ENCODE data around the gene TAF15.
A peak's percentile ranks its signal among the peaks of the same experiment; 100 is the strongest.

TAF15 gene

DNA sequence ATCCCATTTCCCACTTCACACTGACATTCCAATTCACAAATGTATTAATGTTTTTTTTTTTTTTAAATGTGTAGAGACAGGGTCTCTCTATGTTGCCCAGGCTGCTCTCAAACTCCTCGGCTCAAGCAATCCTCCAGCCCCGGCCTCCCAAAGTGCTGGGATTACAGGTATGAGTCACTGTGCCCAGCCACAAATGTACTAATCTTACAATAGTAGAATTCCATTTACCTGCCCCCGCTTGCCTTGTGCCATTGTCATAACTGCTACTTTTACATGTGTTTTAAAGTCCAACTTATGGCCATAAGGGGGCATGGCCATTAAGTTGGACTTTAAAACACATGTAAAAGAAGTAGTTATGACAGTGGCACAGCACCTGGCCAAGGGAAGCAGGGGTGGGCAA is 18.4 kb upstream of the TAF15 start:
- H3K9ac ChIP-seq (ENCODE audit: low read depth, low read length), result no peak overlapping the region
- H3K9me3 ChIP-seq (ENCODE audit: control insufficient read depth, insufficient read depth, low read length), result no peaks in the 10 kb centered on the region
- H3K4me1 ChIP-seq (ENCODE audit: control insufficient read depth, insufficient read depth, low read length), result no peaks in the 10 kb centered on the region
- no peaks in the 10 kb centered on the region for H3K36me3 ChIP-seq (ENCODE audit: control insufficient read depth, insufficient read depth, low read length)
- H3K27me3 ChIP-seq (ENCODE audit: control insufficient read depth, insufficient read depth, low read length), result peaks cover 45% of the 10 kb centered on the region
- H3K4me3 ChIP-seq (ENCODE audit: low read depth, low read length), result no peak overlapping the region

DNA sequence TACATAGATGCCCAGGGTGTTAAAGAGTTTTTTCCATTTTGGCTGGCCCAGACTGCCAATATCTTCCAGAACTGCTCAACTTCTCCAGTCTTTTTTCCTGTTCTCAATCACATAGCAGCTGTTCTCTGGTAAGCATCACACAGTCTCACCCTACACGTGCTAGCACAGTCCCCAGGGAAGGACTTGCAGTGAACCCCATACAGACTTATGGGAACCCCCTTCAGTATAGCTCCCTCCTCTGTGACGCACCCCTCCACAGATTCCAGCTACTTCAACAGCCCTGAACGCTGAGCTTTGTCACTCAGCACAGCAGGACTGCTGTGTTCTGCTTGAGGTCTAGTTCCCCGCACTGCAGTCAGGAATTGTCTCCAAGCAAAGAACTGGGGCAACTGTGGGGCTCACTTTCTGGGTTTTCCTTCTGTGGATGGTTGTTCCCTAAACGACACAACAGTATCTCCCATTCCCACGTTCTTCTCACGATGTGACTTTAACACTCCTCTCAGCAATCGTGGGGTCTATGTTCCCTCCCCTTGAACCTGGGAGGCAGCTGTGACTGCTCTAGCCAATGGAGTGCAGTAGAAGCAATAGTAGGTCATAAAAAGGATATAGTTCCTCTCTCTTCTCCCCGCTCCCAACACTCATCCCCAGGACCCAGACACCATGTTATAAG is 17.5 kb upstream of the TAF15 start:
- H3K9ac ChIP-seq (ENCODE audit: low read depth, low read length), result no peak overlapping the region
- H3K4me3 ChIP-seq (ENCODE audit: low read depth, low read length), result no peak overlapping the region
- no peaks in the 10 kb centered on the region for H3K9me3 ChIP-seq (ENCODE audit: control insufficient read depth, insufficient read depth, low read length)
- no peaks in the 10 kb centered on the region for H3K4me1 ChIP-seq (ENCODE audit: control insufficient read depth, insufficient read depth, low read length)
- H3K27me3 ChIP-seq (ENCODE audit: control insufficient read depth, insufficient read depth, low read length), result peaks cover 54% of the 10 kb centered on the region
- no peaks in the 10 kb centered on the region for H3K36me3 ChIP-seq (ENCODE audit: control insufficient read depth, insufficient read depth, low read length)

DNA sequence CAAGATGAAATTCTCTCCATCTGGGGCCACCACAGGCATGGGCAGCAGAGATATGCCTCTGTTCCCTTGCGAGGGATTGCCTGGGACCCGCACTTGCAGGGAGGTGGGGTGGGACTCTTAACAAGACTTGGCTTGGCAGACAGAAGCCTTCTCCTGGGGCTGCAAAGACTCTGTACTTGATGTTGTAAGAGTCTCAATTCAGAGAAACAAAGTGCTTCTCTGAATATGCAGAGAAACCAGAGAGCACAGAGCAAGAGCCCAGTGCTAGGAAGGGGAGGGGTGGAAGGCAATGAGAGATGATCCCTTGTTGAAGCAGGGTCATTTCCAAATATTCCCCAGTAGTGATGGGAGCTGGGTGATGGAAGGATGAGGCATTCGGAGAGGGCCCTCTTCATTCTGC is 16.0 kb upstream of the TAF15 start:
- peaks cover 69% of the 10 kb centered on the region for H3K27me3 ChIP-seq (ENCODE audit: control insufficient read depth, insufficient read depth, low read length)
- H3K36me3 ChIP-seq (ENCODE audit: control insufficient read depth, insufficient read depth, low read length), result no peaks in the 10 kb centered on the region
- H3K4me1 ChIP-seq (ENCODE audit: control insufficient read depth, insufficient read depth, low read length), result no peaks in the 10 kb centered on the region
- H3K9me3 ChIP-seq (ENCODE audit: control insufficient read depth, insufficient read depth, low read length), result no peaks in the 10 kb centered on the region
- H3K4me3 ChIP-seq (ENCODE audit: low read depth, low read length), result no peak overlapping the region
- no peak overlapping the region for H3K9ac ChIP-seq (ENCODE audit: low read depth, low read length)

DNA sequence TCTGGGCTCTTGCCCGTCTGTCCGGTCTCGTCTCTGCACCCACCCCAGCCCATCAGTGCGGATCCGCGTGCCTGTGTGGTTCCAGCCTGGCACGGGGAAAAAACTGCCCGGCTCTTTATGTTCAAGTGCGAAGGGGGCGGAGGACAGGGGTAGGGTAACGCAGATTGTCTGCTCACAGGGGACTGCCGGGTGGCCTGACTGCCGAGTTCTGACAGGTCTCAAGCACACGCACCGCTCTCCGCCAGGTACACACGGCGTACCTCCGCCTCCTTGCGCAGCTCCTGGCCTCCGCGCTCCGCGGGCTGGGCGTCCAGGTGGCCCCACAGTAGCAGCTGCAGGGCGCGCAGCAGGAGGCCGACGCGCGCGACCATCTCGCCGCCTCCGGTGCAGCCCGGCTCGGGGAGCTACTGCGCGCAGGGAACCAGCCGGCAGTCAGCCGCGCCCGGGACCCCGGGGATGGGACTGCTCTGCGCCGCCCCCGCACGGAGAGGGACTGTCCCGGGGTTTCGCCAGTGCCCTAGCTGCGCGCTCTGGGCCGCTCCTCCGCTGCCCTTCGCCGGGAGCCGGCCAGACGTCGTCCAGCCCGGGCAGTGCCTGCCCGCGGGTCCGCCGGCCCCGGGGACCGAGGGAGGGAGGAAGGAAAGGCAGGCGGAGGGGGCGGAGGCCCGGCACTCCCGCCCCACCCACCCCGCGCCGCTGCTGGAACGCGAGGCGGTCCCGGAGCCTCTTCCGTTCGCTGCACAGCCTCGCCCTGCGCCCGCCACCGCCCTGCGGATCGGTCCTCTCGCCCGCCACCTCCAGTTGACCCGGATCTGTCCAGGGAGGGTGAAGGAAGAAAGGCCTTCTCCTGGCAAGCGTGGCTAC is 14.0 kb upstream of the TAF15 start, which contains the start of gene MMP28:
Gene MMP28, minus strand, starts transcription at position 635 of the 864 bp plus-strand sequence. Its CDS starts 264 bp downstream, at position 371.
- H3K27me3 ChIP-seq (ENCODE audit: control insufficient read depth, insufficient read depth, low read length), result peaks cover 72% of the 10 kb centered on the region
- H3K9ac ChIP-seq (ENCODE audit: low read depth, low read length), result no peak within 1 kb of the TSS

DNA sequence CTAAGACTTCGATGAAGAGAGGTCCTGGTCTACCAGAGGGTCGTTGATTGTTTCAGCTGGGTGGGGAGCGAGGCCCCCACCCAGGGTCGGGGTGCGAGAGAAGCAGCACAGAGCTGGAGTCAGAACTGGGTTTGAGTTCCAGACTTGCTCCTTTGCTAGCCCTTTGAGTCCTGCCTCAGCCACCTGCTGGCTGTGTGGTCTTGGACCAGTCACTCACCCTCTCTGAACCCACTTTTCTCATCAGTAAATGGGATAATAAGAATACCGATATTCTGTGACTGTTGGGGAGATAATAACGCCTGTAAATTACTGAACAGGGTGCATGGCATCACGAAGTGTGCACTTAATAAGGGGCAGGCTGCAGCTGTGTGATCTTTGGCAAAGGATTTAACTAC is 13.4 kb upstream of the TAF15 start:
- H3K27me3 ChIP-seq (ENCODE audit: control insufficient read depth, insufficient read depth, low read length), result peaks cover 75% of the 10 kb centered on the region
- no peak overlapping the region for H3K9ac ChIP-seq (ENCODE audit: low read depth, low read length)
- no peaks in the 10 kb centered on the region for H3K9me3 ChIP-seq (ENCODE audit: control insufficient read depth, insufficient read depth, low read length)
- peak overlapping the region; percentile 70 for H3K4me3 ChIP-seq (ENCODE audit: low read depth, low read length)
- H3K36me3 ChIP-seq (ENCODE audit: control insufficient read depth, insufficient read depth, low read length), result no peaks in the 10 kb centered on the region
- H3K4me1 ChIP-seq (ENCODE audit: control insufficient read depth, insufficient read depth, low read length), result no peaks in the 10 kb centered on the region

More for the DNA sequence above, 14.0 kb upstream of the TAF15 start, which contains the start of gene MMP28:
- H3K4me3 ChIP-seq (ENCODE audit: low read depth, low read length), result peak within 1 kb of the TSS; percentile 70
- H3K9me3 ChIP-seq (ENCODE audit: control insufficient read depth, insufficient read depth, low read length), result no peaks in the 10 kb centered on the region
- H3K4me1 ChIP-seq (ENCODE audit: control insufficient read depth, insufficient read depth, low read length), result no peaks in the 10 kb centered on the region
- no peaks in the 10 kb centered on the region for H3K36me3 ChIP-seq (ENCODE audit: control insufficient read depth, insufficient read depth, low read length)

DNA sequence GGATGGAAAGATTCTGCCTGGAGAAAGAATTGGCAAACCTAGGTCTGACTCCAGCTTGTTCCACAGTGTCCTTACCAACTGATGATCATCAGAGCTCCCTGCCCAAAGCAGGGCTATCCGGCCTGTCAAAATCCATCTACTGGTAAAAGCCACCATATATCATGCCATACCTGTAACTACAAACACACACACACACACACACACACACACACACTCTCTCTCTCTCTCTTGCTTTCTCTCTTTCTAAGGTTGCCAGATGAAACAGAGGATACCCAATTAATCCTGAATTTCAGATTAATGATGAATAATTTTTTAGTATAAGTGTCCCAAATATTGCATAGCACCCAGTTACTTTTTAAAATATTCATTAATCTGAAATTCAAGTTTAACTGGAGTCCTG is 12.3 kb upstream of the TAF15 start:
- no peaks in the 10 kb centered on the region for H3K9me3 ChIP-seq (ENCODE audit: control insufficient read depth, insufficient read depth, low read length)
- H3K4me3 ChIP-seq (ENCODE audit: low read depth, low read length), result no peak overlapping the region
- H3K9ac ChIP-seq (ENCODE audit: low read depth, low read length), result no peak overlapping the region
- H3K36me3 ChIP-seq (ENCODE audit: control insufficient read depth, insufficient read depth, low read length), result no peaks in the 10 kb centered on the region
- no peaks in the 10 kb centered on the region for H3K4me1 ChIP-seq (ENCODE audit: control insufficient read depth, insufficient read depth, low read length)
- peaks cover 66% of the 10 kb centered on the region for H3K27me3 ChIP-seq (ENCODE audit: control insufficient read depth, insufficient read depth, low read length)

DNA sequence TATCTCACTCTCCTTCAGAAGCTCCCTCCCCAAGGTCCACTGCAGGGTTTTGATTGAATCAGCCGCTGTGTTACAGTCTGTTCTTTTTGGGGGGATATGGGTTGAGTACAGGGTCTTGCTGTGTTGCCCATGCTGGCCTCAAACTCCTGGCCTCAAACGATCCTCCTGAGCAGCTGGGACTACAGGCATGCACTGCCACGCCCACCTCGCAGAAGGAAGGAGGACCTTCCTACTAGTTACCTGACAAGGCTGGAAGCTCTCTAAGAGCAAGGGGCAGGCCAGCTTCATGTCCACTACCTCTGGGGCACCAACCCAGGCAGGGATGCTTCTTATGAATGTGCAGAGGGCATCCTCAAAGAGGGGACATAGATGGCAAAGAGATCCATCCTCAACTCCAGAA is 11.9 kb upstream of the TAF15 start:
- Histone ChIP-seq H3K4me3 (ENCODE audit: low read depth, low read length) (no peak overlapping the region), H3K36me3 (ENCODE audit: control insufficient read depth, insufficient read depth, low read length) (no peaks in the 10 kb centered on the region), H3K27me3 (ENCODE audit: control insufficient read depth, insufficient read depth, low read length) (peaks cover 61% of the 10 kb centered on the region), H3K9ac (ENCODE audit: low read depth, low read length) (no peak overlapping the region), H3K4me1 (ENCODE audit: control insufficient read depth, insufficient read depth, low read length) (no peaks in the 10 kb centered on the region), H3K9me3 (ENCODE audit: control insufficient read depth, insufficient read depth, low read length) (no peaks in the 10 kb centered on the region)

DNA sequence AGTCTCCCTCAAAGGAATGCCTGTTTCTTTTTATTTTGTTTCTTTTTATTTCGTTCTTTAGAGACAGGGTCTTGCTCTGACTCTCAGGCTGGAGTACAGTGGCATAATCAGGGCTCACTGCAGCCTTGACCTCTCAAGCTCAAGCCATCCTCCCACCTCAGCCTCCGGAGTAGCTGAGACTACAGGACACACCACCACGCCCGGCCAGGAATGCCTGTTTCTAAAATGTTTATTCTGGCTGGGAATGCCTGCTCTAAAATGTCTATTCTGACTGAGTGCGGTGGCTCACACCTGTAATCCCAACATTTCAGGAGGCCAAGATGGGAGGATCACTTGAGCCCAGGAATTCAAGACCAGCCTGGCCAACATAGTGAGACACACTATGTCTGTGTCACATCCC is 11.4 kb upstream of the TAF15 start:
- H3K27me3 ChIP-seq (ENCODE audit: control insufficient read depth, insufficient read depth, low read length), result peaks cover 56% of the 10 kb centered on the region
- H3K4me1 ChIP-seq (ENCODE audit: control insufficient read depth, insufficient read depth, low read length), result no peaks in the 10 kb centered on the region
- H3K4me3 ChIP-seq (ENCODE audit: low read depth, low read length), result no peak overlapping the region
- no peak overlapping the region for H3K9ac ChIP-seq (ENCODE audit: low read depth, low read length)
- no peaks in the 10 kb centered on the region for H3K36me3 ChIP-seq (ENCODE audit: control insufficient read depth, insufficient read depth, low read length)
- H3K9me3 ChIP-seq (ENCODE audit: control insufficient read depth, insufficient read depth, low read length), result no peaks in the 10 kb centered on the region

DNA sequence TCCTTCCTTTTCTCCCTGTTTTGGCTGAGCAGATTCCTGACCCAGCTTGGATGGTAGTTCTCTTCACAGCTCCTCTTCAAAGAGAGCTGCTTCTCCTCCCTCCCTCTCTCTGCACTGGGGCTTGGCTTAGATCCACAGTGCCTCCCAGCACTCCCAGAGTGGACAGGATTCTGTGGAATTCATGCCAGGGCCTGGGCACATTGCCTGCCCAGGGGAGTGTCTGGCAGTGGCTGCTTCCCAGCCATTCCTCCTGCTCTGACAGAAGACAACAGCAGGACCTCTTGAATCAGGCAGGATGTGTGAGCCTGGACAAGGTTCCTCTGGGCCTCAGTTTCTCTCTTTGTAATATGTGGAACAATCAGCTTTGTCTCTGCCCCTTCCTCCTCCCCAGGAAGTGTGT is 9.3 kb upstream of the TAF15 start:
- Histone ChIP-seq H3K9me3 (ENCODE audit: control insufficient read depth, insufficient read depth, low read length) (no peaks in the 10 kb centered on the region), H3K9ac (ENCODE audit: low read depth, low read length) (no peak overlapping the region), H3K4me3 (ENCODE audit: low read depth, low read length) (no peak overlapping the region), H3K27me3 (ENCODE audit: control insufficient read depth, insufficient read depth, low read length) (peaks cover 36% of the 10 kb centered on the region), H3K4me1 (ENCODE audit: control insufficient read depth, insufficient read depth, low read length) (no peaks in the 10 kb centered on the region), H3K36me3 (ENCODE audit: control insufficient read depth, insufficient read depth, low read length) (no peaks in the 10 kb centered on the region)

DNA sequence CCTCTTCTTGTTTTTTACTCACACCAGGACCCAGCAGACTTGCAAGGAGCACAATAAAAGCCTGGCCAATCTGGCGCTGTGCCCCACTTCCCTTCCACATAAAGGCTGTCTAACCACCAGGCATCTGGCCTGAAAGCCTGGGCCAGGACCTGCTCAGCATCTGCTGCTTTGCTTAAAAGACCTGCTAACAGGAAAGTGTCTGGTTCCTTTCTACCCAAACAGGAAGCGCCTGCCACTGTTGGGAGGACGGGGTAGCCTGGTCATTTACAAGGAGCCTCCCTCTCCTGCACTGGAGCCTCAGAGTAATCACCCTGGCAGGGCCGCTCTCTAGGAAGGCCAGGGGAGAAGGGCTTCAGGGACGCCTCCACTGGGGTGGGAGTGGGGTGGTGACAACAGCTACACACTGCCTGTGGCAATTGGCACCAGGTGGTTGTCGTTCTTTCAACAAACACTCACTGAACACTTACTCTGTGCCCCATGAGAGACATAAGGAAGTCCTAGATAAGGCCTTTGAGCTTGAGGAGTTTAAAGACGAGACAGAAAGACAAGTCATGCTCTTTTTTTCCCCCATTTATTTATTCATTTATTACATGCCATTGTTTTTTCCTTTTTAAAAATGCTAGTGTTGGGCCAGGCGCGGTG is 7.6 kb upstream of the TAF15 start:
- no peak overlapping the region for H3K4me3 ChIP-seq (ENCODE audit: low read depth, low read length)
- H3K36me3 ChIP-seq (ENCODE audit: control insufficient read depth, insufficient read depth, low read length), result no peaks in the 10 kb centered on the region
- no peaks in the 10 kb centered on the region for H3K4me1 ChIP-seq (ENCODE audit: control insufficient read depth, insufficient read depth, low read length)
- peaks cover 21% of the 10 kb centered on the region for H3K27me3 ChIP-seq (ENCODE audit: control insufficient read depth, insufficient read depth, low read length)
- no peaks in the 10 kb centered on the region for H3K9me3 ChIP-seq (ENCODE audit: control insufficient read depth, insufficient read depth, low read length)
- H3K9ac ChIP-seq (ENCODE audit: low read depth, low read length), result no peak overlapping the region

DNA sequence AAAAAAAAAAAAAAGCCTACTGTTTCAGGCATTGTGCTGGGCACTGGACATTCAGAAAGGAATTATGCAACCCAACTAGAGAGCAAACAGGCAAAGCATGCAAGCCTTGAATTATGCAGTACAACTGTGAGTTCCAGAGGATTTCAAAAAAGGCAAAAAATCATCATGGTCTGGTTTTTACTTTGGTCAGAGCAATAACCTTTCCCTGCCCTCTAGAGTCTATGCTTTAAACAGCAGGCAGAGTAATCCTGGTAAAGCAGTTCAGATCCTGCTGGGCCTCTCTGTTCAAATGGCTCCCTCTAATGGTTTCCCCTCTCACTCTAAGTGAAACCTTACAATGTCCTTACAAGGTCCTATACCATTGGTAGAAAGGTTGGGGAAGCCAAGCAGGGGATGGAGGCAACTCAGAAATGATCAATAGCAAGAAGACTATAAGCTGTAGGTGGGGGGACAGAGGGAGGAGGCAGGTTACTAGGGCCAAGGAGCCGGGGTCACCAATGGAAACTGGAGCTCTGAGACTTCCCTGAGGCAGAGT is 4.6 kb upstream of the TAF15 start:
- Histone ChIP-seq H3K27me3 (ENCODE audit: control insufficient read depth, insufficient read depth, low read length) (peaks cover 3% of the 10 kb centered on the region), H3K9me3 (ENCODE audit: control insufficient read depth, insufficient read depth, low read length) (no peaks in the 10 kb centered on the region), H3K4me3 (ENCODE audit: low read depth, low read length) (no peak overlapping the region), H3K4me1 (ENCODE audit: control insufficient read depth, insufficient read depth, low read length) (no peaks in the 10 kb centered on the region), H3K36me3 (ENCODE audit: control insufficient read depth, insufficient read depth, low read length) (no peaks in the 10 kb centered on the region), H3K9ac (ENCODE audit: low read depth, low read length) (no peak overlapping the region)

Measured in iPS-15b (cell line).